LNCaP clone FGC (cell line): ENCODE data around the gene TPPP2.
"Not testable (repeated sequence)": the region's sequence is repeated elsewhere in the genome, so short reads cannot be mapped to it uniquely, and the experiment has no call there.

Source experiments
- DNase-seq: peaks from one replicate; pipeline ENCODE4 v3.0.0-alpha.2; 2011; ENCODE audit warnings: low read depth
- H3K4me3 ChIP-seq: 2 replicates; pipeline ENCODE4 v1.5.1; 2011; ENCODE audit warnings: mild to moderate bottlenecking, low read depth, low read length, control low read depth
- TF ChIP-seq, protein P1 (sequence below): IDR thresholded peaks from 2 replicates; pipeline ENCODE4 v1.5.1; 2012; ENCODE audit warnings: mild to moderate bottlenecking; ENCODE audit not compliant: control insufficient read depth, insufficient read depth; ENCODE audit errors: extremely low read depth

The TPPP2 gene

GRCh38 chr14:21001218-21001617, 28.8 kb upstream of the TPPP2 start:
- H3K4me3 ChIP-seq, result no peak overlapping the region
- TF ChIP-seq, protein P1, sequence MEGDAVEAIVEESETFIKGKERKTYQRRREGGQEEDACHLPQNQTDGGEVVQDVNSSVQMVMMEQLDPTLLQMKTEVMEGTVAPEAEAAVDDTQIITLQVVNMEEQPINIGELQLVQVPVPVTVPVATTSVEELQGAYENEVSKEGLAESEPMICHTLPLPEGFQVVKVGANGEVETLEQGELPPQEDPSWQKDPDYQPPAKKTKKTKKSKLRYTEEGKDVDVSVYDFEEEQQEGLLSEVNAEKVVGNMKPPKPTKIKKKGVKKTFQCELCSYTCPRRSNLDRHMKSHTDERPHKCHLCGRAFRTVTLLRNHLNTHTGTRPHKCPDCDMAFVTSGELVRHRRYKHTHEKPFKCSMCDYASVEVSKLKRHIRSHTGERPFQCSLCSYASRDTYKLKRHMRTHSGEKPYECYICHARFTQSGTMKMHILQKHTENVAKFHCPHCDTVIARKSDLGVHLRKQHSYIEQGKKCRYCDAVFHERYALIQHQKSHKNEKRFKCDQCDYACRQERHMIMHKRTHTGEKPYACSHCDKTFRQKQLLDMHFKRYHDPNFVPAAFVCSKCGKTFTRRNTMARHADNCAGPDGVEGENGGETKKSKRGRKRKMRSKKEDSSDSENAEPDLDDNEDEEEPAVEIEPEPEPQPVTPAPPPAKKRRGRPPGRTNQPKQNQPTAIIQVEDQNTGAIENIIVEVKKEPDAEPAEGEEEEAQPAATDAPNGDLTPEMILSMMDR, result no peak
- no peak for DNase-seq

DNA sequence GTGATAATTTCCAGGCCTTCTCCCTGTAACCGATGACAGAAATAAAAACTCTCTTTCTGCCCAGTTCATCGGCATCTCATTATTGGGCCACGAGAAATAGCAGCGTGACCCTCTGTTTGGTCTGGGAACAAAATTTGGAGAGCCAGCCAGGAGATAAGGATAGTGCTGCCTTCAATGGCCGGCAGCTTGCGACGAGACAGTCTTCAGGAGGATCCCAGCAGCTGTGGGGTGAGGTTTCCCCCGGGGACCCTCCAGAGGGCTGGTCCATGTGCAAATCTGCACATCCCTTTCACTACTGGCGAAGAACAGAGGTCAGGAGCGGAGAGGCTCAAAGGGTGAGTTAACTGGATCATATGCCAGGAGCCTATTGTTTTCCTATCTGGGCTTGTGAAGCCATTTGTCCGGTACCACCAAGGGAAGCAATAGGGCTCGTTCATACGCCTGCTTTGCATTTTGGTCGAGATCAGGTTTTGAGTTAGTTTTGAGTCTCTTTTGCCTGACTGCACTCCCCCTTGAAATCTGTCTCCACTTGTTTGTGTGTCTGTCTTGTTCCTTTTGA, 26.1 kb upstream of the TPPP2 start:
- TF ChIP-seq, protein P1, result no peak
- DNase-seq, result no peak
- no peak overlapping the region for H3K4me3 ChIP-seq

DNA sequence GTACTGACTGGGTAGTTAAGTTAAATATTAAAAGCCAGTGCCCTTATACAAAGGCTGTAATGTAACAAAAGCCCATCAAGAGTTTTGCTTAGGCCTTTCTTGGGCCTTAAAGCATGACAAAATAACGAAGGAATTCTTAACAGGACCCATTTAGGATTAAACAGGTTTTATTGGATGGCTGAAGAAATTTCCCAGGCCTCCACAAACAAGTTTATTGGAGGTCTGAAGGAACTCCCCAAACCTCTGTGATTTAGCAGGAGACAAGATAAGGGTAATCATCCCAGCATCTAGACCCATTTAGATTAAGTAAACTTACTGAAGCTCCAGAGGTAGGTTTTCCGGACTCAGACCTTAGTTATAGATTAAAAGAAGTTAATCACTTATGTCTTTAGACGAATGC, 20.3 kb upstream of the TPPP2 start:
- H3K4me3 ChIP-seq, DNase-seq: not testable (repeated sequence)

DNA sequence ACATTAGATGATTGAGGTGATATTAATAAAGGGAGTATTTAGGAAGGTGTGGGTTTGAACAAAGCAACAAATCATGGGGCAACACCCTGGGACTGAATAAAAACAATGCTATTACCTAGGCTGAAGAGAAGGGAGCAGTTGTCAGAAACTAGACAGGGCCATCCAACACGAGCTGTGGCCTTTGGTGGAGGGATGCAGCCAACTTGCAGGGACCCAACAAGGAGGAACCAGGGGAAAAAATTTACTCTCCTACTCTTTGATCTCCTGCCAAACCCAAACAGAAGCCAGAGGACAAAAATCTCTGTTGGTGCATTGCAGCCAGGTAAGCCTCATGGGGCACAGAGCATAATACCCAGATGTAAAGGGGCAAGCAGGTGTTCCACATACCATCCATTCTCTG, 18.9 kb upstream of the TPPP2 start:
- TF ChIP-seq, protein P1, result no peak
- DNase-seq, result no peak
- no peak overlapping the region for H3K4me3 ChIP-seq

DNA sequence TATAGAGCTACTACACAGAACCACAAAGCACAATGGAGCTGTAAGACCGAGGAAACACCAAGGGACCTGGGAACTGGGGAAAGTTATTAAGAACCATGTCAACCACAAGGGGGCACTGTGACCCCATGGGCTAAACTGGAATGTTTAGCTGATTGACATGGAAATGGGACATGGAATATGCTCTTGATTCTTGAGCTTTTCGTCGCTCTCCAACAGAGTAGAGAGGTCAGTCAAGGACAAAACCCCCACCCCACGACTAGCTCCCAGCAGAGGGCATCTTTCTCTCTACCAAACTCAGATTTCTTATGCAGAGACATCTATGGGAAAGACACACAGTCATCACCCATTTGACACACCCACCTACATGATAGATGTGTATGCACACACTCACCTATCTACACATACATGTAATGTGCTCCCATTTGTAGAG, 15.2 kb upstream of the TPPP2 start:
- TF ChIP-seq, protein P1, result peak; percentile 89
- H3K4me3 ChIP-seq, result no peak overlapping the region
- DNase-seq, result peak; percentile 62

DNA sequence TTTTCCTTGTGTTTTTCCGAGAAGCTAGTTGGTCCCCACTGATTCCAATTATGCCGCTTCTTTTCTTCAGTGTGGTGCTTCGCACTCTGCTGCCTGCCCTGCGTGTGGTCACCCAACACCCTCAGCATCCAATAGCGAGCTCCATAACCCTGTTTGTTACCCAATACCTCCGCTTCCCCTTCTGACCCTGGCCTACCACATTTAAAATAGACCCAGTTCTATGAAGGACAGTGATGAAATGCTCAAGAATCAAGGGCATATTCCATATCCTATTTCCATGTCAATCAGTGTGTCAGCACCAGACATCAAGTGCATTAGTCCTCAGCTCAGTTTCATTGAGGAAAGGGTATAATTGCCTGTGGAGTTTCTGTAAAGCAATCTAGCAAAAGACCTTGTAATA, 14.7 kb upstream of the TPPP2 start:
- no peak for DNase-seq
- H3K4me3 ChIP-seq, result no peak overlapping the region
- TF ChIP-seq, protein P1, result no peak

DNA sequence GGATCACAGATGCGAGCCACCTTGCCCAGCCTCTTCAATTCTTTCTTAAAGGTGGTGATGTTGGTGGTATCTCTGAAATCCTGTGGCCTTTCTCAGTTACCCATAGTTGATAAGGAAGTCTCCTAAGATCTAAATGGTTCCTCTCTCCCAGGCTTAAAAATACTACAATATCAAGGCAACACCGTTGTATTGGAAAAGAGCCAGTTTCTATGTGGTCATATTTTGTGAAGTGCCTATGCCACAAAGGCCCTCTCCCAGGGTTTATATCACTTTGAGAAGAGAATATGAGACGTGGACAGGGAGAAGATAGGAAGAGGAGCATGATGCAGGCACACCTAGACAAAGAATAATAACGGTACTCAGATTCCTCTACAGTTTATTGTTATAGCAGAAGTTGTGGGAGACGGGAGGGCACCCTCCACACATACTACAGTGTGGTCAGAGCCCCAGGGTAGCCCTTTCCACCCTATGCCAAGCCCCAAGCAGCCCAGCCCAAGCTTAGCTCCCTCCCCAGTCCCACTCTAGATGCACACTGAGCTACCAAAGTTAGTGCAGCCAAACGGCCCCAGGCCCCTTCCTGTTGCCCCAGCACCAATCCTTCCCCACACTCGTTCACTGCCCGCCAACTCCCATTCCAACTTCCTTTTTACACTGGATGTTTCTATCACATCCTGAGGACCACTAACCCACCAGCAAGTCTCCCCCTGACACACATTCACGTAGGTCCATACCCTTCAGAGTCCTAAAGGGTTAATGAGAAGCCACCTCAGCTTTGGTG, 13.4 kb upstream of the TPPP2 start:
- no peak for DNase-seq
- H3K4me3 ChIP-seq, result no peak overlapping the region

More for the DNA sequence above, 13.4 kb upstream of the TPPP2 start:
- TF ChIP-seq, protein P1, result no peak
